Measurements from ENCODE around the gene RNF2.

Gene RNF2

DNA sequence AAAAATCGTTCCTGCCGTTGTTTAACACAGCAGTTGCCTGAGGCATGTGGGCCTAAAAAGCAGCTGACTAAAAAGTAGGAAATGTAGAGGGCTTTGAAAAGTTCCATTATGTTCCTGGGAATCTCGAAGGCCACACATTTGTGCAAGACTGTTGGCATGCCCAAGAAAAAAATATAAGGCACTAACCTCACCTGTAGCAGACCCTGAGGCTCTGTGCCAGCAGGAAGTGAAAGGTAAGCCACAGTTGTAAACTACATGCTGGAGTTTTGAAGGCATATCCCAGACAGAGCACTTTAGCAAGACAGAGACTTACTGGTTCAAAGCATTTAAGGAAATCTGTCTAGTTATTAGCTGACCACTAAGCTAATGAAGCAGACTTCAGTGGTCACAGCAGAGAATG lies 58.7 kb downstream of the RNF2 start:
- DNase-seq, result no peak

DNA sequence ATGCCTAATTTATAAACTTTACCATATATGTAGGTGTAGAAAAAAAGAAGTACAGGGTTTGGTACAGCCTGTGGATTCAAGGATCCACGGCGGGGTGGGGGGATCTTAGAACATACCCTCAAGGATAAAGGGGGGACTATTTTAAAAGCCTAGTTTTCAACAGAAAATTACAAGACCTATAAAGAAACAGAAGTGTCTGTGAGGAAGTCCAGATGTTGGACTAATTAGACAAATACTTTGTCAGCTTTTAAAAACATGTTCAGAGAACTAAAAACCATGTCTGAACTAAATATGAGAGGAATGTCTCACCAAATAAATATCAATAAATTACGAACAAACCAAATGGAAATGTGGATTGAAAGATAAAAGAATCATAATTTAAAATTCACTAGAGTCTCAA lies 59.8 kb downstream of the RNF2 start:
- no peak for DNase-seq

DNA sequence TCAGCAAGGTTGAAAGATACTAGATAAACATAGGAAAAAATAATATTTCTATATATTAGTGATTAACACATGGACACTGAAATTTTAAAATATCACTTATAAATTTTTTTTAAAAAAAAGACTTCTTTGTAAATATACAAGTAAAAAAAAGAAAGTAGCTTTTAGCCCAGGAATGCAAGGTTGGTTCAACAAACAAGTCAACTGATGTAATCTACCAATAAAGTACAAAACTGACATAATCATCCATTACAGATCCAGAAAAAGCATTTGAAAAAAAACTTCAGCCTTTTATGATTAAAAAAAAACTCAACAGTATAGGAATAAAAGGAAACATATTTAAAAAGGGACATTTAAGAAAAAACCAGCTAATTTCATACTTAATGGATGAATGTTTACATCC lies 63.0 kb downstream of the RNF2 start:
- DNase-seq, result no peak

DNA sequence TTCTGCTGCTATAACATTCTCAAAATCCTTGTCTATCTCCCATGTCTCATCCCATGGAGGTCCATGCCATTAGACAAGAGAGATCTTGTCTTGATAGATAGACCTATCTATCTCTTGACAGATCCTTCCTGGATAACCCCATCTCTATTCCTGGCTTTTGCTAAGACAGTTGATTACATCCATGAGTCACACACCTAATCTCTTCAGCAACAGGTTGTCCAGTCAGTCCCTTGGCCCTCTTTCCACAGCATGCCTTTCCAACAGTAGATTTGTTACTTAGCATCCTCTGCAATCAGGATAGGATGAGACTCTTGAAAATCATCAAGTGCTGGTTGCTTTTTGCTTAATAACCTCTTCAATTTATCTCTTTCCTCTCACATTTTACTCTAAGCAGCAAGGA lies 64.8 kb downstream of the RNF2 start:
- DNase-seq, result no peak

DNA sequence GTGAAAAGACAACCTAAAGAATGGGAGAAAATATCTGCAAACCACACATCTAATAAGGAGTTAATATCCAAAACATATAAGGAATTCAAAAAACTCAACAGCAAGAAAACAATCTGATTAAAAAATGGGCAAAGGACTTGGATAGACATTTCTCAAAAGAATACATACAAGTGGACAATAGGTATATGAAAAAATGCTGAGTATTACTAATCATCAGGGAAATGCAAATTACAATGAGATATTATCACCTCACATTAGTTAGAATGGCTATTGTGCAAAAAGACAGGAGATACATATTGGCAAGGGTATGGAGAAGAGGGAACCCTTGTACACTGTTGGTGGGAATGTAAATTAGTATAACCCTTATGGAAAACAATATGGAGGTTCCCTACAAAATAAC lies 66.5 kb downstream of the RNF2 start:
- no peak for DNase-seq

DNA sequence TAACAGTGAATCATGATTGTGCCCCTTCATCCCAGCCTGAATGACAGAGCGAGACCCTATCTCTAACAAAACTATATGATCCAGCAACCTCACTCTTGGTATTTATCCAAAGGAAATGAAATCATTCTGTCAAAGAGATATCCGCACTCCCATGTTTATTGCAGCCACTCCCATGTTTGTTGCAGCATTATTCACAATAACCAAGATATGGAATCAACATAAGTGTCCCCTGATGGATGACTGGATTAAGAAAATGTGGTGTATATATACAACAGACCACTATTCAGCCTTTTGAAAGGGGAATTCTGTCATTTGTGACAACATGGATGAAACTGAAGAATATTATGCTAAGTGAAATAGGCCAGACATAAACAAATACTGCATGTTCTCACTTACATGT lies 67.0 kb downstream of the RNF2 start:
- no peak for DNase-seq

DNA sequence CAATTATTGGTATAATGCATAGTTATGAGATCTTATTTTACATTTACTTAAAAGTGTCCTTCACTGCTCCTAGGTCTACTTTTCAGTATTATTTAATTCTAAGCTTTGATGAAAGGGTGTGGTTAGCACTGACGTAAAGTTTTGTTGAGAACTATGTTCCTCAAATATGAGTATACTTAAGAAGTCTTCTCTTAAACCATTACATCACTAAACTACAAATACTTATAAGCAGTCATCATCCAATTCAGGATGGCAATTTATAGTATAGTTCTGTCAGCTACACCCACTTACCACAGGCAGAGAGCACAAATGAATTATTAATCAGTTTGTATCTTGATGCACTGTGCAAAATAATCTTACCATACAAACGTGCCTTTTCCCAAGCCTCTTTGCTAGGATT lies 84.3 kb downstream of the RNF2 start:
- no peak for DNase-seq

DNA sequence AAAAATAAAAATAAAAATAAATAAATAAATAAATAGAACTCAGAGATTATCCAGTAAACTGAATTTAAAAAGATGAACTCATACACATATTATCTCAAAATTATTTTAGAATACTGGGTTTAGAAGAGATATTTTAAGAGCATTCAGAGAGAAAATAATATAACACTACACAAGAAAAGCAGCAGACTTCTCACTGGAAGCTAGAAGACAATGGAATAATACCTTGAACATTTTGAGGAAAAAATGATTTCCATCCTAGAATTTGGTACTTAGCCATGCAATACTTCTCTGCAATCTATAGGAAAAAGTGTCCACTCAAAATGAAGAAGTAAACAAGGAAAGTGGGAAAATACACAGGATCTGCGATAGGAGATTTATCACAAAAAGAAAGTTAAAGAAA lies 87.2 kb downstream of the RNF2 start:
- no peak for DNase-seq

DNA sequence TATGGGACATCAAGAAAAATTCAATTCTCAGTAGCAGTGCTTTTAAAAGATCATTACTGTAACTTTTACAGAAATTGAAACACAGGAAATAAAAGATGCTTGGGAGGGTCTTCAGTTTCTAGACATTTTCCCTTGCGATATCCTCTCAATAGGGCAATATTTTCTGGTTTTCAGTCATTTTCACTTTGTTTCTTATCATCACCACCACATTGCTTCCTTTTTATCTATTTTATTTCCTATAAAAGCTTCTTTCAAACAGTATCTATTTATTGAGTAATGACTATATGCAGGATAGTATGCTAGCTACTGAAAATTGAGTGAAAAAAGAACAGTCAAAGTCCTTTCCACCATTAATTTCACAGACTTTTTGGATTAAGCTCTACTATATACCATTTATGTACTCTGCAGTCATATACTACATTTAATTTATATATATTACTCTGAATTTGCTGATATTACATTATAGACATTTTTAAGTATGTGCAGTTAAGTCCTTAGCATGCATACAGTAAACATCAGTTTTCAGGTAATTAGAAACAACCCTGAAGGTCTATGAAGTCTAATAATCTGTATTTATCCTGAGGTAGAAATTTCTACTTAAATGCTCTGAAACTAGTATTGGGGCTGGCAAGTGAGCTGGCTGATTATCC lies 92.7 kb downstream of the RNF2 start:
- DNase-seq, result no peak

DNA sequence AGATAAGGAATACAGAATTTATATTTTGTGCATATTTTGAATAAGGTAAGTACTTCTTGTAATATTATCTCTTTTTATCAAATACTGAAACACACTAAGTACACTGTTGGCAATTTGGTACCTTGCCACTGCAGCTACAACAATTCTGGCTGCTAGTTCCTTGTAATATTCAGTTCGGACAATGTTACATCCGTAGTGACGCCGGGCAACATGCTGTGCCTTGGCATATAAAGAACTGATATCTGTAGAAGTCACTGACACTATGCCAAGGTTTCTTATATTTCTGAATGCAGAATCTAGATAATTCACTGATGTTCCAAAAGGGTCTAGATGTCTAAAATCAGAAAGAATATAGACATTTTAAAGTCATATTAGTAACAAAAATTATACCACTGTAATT lies 93.9 kb downstream of the RNF2 start:
- no peak for DNase-seq

DNA sequence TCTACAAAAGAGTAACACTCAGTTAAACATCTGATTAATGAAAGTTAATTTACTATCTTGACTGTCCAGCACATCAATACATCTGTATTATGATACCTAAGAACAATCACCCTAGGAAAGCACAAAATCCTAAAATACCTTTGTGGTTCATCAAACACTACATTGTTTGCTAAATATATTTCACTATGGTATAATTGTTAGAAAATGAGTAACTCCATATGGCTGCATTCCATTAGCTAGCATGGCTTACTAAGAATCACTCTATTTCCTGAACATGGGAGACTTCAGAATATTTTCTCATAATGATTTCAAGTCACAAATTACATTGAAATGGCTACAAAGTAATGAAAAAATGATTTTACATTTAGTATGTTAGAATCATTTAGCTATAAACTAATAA lies 98.9 kb downstream of the RNF2 start:
- DNase-seq, result no peak

DNA sequence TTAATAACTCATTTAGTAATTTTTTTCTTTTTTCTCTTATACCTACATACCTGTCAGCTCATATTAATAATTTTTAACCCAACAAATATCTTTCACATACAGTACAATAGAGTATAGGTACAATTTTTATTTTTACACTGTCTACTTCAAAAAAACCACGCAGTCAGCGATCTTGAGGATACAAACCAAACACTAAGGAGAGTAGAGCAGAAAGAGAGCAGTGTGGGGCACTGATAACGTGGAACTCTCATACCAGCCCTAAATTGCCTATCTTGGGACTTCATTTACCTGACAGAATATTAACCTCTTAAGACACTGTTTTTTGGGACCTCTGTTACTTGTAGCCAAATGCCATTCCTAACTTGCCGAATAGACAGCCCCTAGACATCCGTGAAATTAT lies 105.9 kb downstream of the RNF2 start:
- DNase-seq, result no peak
